ENCODE data around the gene C1orf105. TPM values are rescaled to one million over a fixed set of nuclear protein-coding genes. Genes with fewer than 3 reads are reported as not detected.
A peak's percentile ranks its signal among the peaks of the same experiment; 100 is the strongest.

Gene C1orf105
- total RNA-seq, 1 donor from 2014 or later: not detected

DNA sequence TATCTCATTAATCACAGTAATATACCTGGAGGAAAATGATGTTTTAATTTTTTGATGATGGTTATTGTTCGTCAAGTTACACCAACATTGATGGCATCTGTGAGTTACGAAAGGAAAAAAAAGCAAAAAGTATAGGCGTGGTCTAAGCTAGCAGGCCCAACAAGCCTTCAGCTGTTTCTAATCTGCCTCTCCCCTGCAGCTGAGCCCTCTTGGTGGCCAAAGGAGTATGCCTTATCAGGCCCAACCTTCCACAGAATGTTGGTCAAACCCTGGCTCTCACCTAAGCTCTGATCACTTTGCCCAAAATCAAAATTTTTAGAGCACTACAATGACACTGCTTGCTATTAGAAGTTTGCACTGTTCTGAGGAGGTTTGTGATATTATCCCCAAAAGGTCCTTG, 4.9 kb downstream of the C1orf105 start:
- TF ChIP-seq, protein P1, sequence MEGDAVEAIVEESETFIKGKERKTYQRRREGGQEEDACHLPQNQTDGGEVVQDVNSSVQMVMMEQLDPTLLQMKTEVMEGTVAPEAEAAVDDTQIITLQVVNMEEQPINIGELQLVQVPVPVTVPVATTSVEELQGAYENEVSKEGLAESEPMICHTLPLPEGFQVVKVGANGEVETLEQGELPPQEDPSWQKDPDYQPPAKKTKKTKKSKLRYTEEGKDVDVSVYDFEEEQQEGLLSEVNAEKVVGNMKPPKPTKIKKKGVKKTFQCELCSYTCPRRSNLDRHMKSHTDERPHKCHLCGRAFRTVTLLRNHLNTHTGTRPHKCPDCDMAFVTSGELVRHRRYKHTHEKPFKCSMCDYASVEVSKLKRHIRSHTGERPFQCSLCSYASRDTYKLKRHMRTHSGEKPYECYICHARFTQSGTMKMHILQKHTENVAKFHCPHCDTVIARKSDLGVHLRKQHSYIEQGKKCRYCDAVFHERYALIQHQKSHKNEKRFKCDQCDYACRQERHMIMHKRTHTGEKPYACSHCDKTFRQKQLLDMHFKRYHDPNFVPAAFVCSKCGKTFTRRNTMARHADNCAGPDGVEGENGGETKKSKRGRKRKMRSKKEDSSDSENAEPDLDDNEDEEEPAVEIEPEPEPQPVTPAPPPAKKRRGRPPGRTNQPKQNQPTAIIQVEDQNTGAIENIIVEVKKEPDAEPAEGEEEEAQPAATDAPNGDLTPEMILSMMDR (conservative IDR thresholded peaks at IDR 0.05): no peak

DNA sequence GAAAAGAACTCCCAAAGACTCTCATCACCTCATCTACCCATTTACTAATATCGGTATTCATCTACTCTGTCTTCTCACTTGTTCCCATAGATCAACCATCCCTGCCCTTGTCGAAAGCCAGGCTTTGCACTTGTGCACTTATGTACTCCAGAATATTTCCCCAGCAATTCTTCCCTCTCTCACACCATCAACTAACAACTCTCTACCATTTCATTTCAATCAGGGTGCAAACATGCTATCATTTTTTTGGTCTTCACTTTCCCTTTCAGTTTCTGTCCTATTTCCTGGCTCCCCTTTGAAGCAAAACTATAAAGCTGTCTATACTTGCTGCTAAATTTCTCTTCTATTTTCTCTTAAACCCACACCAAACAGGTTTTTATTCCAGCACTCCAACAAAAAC, 6.7 kb downstream of the C1orf105 start:
- Mint-ChIP-seq H3K36me3 (no peaks in the 10 kb centered on the region), H3K4me3 (no peak overlapping the region), H3K4me1 (ENCODE audit: unreplicated experiment) (peaks cover 14% of the 10 kb centered on the region), H3K9me3 (no peaks in the 10 kb centered on the region), H3K27me3 (no peaks in the 10 kb centered on the region), H3K27ac (no peak overlapping the region)
- no peak for DNase-seq (ENCODE audit: extremely low spot score, unreplicated experiment)
- TF ChIP-seq, protein P1 (conservative IDR thresholded peaks at IDR 0.05): no peak

More for the DNA sequence above, 4.9 kb downstream of the C1orf105 start:
- Mint-ChIP-seq H3K36me3 (no peaks in the 10 kb centered on the region), H3K4me3 (no peak overlapping the region), H3K4me1 (ENCODE audit: unreplicated experiment) (peaks cover 16% of the 10 kb centered on the region), H3K9me3 (no peaks in the 10 kb centered on the region), H3K27me3 (no peaks in the 10 kb centered on the region), H3K27ac (no peak overlapping the region)
- DNase-seq (ENCODE audit: extremely low spot score, unreplicated experiment): no peak

DNA sequence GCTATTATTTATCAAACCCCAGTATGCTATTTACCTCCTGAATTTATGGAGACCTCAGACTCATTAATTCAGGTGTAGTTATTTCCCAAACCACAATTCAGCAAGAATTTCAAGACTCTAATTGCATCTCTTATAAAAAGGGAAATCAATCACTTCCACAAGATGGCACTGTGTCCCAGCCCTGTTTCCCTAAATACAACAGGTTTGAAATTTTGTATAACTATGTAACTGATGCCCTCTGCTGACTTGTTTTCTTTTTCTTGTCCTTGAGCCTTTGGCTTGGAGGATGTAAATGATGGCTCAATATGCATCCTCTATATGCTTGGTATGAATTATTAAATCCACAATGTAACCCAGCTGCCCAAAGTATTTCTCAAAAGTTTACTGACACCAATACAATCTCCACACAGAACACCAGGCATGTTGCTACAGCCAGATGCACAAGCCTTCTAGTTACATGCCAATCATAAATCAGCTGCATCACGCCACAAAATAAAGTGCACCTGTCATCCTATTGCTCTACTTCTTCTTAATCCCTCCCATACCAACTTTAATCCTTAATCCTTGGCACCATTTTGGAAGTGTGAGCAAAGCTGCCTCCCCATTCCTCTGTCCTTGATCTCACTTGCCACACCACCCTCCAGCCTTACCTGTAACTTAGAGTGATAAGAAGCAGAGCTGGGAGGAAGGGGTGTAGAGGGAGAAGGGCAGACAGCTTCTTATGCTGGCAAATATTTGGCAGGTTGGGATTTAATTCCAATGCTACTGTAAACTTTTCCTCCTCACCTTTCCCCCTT, 9.0 kb downstream of the C1orf105 start:
- Mint-ChIP-seq H3K4me3 (no peak overlapping the region), H3K27ac (no peak overlapping the region), H3K9me3 (peaks cover 7% of the 10 kb centered on the region), H3K4me1 (ENCODE audit: unreplicated experiment) (peaks cover 14% of the 10 kb centered on the region), H3K27me3 (no peaks in the 10 kb centered on the region), H3K36me3 (peaks cover 6% of the 10 kb centered on the region)
- DNase-seq (ENCODE audit: extremely low spot score, unreplicated experiment): no peak
- TF ChIP-seq, protein P1 (conservative IDR thresholded peaks at IDR 0.05): peak; percentile 77

DNA sequence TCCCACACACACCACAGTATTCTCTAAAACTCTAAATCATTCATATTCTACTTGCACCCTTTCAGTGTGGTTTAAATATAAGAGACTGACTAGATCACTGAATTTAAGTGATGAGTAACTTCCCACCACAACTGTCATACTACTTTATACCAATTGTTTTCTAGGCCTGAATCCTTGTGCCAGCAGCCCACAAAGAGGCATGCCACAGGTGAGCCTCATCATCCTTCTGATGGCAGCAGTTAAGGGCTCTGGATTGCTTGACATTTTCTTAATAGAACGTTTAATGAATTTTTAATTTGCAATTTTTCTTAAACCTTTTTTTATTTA, 9.6 kb downstream of the C1orf105 start:
- TF ChIP-seq, protein P1 (conservative IDR thresholded peaks at IDR 0.05): no peak
- Mint-ChIP-seq H3K36me3 (peaks cover 6% of the 10 kb centered on the region), H3K9me3 (peaks cover 7% of the 10 kb centered on the region), H3K4me3 (no peak overlapping the region), H3K4me1 (ENCODE audit: unreplicated experiment) (peaks cover 14% of the 10 kb centered on the region), H3K27me3 (no peaks in the 10 kb centered on the region), H3K27ac (no peak overlapping the region)
- DNase-seq (ENCODE audit: extremely low spot score, unreplicated experiment): no peak

DNA sequence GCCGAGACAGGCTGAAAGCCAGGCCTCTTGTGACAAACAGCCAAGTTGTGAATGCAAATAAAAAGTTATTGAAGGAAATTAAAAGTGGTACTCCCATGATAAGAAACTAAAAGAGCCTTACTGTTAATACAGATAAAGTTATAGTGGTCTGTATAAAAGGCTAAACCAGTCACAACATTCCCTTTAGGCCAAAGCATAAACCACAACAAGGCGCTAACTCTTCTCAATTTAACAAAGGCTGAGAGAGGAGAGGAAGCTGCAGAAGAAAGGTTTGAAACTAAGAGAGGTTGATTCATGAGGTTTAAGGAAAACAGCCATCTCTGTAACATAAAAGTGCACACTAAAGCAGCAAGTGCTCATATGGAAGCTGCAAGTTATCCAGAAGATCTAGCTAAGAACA, 10.7 kb downstream of the C1orf105 start:
- H3K9me3 Mint-ChIP-seq: peaks cover 7% of the 10 kb centered on the region
- peaks cover 14% of the 10 kb centered on the region for H3K4me1 Mint-ChIP-seq (ENCODE audit: unreplicated experiment)
- no peaks in the 10 kb centered on the region for H3K27me3 Mint-ChIP-seq
- peaks cover 12% of the 10 kb centered on the region for H3K36me3 Mint-ChIP-seq
- no peak overlapping the region for H3K27ac Mint-ChIP-seq
- TF ChIP-seq, protein P1 (conservative IDR thresholded peaks at IDR 0.05): no peak
- H3K4me3 Mint-ChIP-seq: no peak overlapping the region
- DNase-seq (ENCODE audit: extremely low spot score, unreplicated experiment): no peak
